ENCODE measurements around the gene HIRA.

DNA sequence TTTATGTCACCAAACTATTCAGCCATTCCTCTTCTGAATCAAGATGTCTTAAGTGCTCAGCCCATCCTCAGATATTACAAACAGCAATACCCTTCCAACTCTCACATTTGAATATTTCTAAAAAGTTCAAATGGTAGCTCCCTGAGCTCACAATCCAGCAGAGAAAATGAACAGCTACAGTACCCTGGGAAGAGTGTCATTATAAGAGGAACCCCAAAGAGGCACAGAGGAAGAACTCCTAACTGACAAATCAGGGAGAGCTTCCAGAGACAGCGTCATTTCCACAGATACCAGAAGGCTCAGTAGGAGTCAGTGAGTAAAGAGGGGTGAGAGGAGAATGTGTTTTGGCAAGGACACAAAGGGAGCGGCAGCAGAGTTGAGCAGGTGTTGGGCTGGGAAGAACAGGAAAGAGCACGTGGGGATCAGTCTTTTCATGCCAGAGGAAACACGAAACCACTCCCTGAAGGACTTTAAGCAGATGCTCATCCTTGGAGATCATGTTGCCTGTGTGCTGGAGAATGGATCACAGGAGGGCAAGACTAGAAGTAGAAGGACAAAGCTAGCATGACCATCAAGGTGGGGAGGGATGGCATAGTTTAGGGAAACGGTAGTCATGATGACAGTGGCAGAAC, 144.3 kb downstream of the HIRA start:
- TF ChIP-seq, protein P1, sequence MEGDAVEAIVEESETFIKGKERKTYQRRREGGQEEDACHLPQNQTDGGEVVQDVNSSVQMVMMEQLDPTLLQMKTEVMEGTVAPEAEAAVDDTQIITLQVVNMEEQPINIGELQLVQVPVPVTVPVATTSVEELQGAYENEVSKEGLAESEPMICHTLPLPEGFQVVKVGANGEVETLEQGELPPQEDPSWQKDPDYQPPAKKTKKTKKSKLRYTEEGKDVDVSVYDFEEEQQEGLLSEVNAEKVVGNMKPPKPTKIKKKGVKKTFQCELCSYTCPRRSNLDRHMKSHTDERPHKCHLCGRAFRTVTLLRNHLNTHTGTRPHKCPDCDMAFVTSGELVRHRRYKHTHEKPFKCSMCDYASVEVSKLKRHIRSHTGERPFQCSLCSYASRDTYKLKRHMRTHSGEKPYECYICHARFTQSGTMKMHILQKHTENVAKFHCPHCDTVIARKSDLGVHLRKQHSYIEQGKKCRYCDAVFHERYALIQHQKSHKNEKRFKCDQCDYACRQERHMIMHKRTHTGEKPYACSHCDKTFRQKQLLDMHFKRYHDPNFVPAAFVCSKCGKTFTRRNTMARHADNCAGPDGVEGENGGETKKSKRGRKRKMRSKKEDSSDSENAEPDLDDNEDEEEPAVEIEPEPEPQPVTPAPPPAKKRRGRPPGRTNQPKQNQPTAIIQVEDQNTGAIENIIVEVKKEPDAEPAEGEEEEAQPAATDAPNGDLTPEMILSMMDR (IDR thresholded peaks at IDR 0.05), result no peak
- TF ChIP-seq POLR2A (IDR thresholded peaks at IDR 0.05), result no peak
- no peak for TF ChIP-seq EP300 (IDR thresholded peaks at IDR 0.05)

Data from stomach (tissue), 4 donors.